ENCODE measurements around the gene SLC15A4. TPM values are rescaled to one million over a fixed set of nuclear protein-coding genes. Genes with fewer than 3 reads are reported as not detected.
A peak's percentile ranks its signal among the peaks of the same experiment; 100 is the strongest.

SLC15A4 gene
- total RNA-seq, 4 donors from 2014 or later = 41.3 to 55.1 (median 43.6) TPM

- no peak for DNase-seq (ENCODE audit: low spot score in 2 of 2)
- H3K4me3 ChIP-seq (ENCODE audit: low read depth, poor library complexity, severe bottlenecking) = no peak overlapping the region
- intact Hi-C loops (cut with DNase I; ENCODE audit: low total_unique reads) = no loop called here
- 42 to 44% methylated on average over 13 of the region's 13 CpGs for WGBS, 2 donors
- no peak for TF ChIP-seq POLR2A (IDR thresholded peaks at IDR 0.05)
Observed at GRCh38 chr12:128818065-128819022, 5.4 kb downstream of the SLC15A4 start.

GRCh38 chr12:128817111-128818015 is 6.4 kb downstream of the SLC15A4 start:
- 39% methylated on average over 8 of the region's 8 CpGs for WGBS, 2 donors
- intact Hi-C loops (cut with DNase I; ENCODE audit: low total_unique reads) = no loop called here
- peak in 1 of 2 donors; percentile 33 for DNase-seq (ENCODE audit: low spot score in 2 of 2)

GRCh38 chr12:128816643-128816920 is 7.2 kb downstream of the SLC15A4 start:
- H3K4me3 ChIP-seq (ENCODE audit: low read depth, poor library complexity, severe bottlenecking) = no peak overlapping the region
- intact Hi-C loops (cut with DNase I; ENCODE audit: low total_unique reads) = no loop called here
- no peak for TF ChIP-seq CTCF (IDR thresholded peaks at IDR 0.05)
- TF ChIP-seq POLR2A (IDR thresholded peaks at IDR 0.05) = no peak
- 93 to 96% methylated on average over 4 of the region's 4 CpGs for WGBS, 2 donors
- no peak for DNase-seq (ENCODE audit: low spot score in 2 of 2)

More at GRCh38 chr12:128817111-128818015, 6.4 kb downstream of the SLC15A4 start:
- no peak for TF ChIP-seq POLR2A (IDR thresholded peaks at IDR 0.05)
- no peak for TF ChIP-seq CTCF (IDR thresholded peaks at IDR 0.05)
- no peak overlapping the region for H3K4me3 ChIP-seq (ENCODE audit: low read depth, poor library complexity, severe bottlenecking)

- TF ChIP-seq CTCF (IDR thresholded peaks at IDR 0.05) = no peak
- no peak for TF ChIP-seq POLR2A (IDR thresholded peaks at IDR 0.05)
- no peak overlapping the region for H3K4me3 ChIP-seq (ENCODE audit: low read depth, poor library complexity, severe bottlenecking)
- no peak for DNase-seq (ENCODE audit: low spot score in 2 of 2)
- intact Hi-C loops (cut with DNase I; ENCODE audit: low total_unique reads) = no loop called here
- 84 to 88% methylated on average over 7 of the region's 7 CpGs for WGBS, 2 donors
Observed at GRCh38 chr12:128815779-128816642, 7.7 kb downstream of the SLC15A4 start.

- intact Hi-C loops (cut with DNase I; ENCODE audit: low total_unique reads) = no loop called here
- no peak for DNase-seq (ENCODE audit: low spot score in 2 of 2)
Observed at GRCh38 chr12:128814411-128815261, 9.1 kb downstream of the SLC15A4 start.

More at GRCh38 chr12:128814411-128815261, 9.1 kb downstream of the SLC15A4 start:
- WGBS, 2 donors = 84 to 93% methylated on average over 25 of the region's 25 CpGs
- TF ChIP-seq CTCF (IDR thresholded peaks at IDR 0.05) (no peak), POLR2A (IDR thresholded peaks at IDR 0.05) (no peak)
- H3K4me3 ChIP-seq (ENCODE audit: low read depth, poor library complexity, severe bottlenecking) = no peak overlapping the region
